ENCODE data around the gene RNF38.

DNA sequence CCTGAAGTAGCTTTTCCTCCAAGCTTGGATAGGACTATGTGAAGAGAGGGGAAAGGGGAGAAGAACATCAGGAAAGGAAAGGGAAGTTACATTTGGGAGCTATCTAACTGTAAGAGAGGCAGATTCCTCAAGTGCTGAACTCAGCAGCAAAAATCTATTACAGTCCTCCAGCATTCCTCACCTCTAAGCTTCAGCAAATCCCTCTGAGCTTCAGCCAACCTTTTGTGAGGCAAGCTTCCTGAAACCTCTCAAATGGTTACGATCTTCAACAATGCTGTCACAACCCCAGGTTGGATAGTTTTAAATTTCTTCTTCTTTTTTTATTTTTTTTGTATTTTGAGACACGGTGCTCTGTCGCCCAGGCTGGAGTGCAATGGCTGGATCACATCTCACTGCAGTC is 2.5 kb upstream of the RNF38 start:
- TF ChIP-seq, protein P1, sequence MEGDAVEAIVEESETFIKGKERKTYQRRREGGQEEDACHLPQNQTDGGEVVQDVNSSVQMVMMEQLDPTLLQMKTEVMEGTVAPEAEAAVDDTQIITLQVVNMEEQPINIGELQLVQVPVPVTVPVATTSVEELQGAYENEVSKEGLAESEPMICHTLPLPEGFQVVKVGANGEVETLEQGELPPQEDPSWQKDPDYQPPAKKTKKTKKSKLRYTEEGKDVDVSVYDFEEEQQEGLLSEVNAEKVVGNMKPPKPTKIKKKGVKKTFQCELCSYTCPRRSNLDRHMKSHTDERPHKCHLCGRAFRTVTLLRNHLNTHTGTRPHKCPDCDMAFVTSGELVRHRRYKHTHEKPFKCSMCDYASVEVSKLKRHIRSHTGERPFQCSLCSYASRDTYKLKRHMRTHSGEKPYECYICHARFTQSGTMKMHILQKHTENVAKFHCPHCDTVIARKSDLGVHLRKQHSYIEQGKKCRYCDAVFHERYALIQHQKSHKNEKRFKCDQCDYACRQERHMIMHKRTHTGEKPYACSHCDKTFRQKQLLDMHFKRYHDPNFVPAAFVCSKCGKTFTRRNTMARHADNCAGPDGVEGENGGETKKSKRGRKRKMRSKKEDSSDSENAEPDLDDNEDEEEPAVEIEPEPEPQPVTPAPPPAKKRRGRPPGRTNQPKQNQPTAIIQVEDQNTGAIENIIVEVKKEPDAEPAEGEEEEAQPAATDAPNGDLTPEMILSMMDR (conservative IDR thresholded peaks at IDR 0.05; ENCODE audit: low read depth in 2 of 2), result no peak
- no peak for TF ChIP-seq EZH2phosphoT487 (IDR thresholded peaks at IDR 0.05; ENCODE audit: unreplicated experiment)
- TF ChIP-seq, protein P2, sequence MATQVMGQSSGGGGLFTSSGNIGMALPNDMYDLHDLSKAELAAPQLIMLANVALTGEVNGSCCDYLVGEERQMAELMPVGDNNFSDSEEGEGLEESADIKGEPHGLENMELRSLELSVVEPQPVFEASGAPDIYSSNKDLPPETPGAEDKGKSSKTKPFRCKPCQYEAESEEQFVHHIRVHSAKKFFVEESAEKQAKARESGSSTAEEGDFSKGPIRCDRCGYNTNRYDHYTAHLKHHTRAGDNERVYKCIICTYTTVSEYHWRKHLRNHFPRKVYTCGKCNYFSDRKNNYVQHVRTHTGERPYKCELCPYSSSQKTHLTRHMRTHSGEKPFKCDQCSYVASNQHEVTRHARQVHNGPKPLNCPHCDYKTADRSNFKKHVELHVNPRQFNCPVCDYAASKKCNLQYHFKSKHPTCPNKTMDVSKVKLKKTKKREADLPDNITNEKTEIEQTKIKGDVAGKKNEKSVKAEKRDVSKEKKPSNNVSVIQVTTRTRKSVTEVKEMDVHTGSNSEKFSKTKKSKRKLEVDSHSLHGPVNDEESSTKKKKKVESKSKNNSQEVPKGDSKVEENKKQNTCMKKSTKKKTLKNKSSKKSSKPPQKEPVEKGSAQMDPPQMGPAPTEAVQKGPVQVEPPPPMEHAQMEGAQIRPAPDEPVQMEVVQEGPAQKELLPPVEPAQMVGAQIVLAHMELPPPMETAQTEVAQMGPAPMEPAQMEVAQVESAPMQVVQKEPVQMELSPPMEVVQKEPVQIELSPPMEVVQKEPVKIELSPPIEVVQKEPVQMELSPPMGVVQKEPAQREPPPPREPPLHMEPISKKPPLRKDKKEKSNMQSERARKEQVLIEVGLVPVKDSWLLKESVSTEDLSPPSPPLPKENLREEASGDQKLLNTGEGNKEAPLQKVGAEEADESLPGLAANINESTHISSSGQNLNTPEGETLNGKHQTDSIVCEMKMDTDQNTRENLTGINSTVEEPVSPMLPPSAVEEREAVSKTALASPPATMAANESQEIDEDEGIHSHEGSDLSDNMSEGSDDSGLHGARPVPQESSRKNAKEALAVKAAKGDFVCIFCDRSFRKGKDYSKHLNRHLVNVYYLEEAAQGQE (IDR thresholded peaks at IDR 0.05; ENCODE audit: unreplicated experiment), result no peak
- TF ChIP-seq POLR2AphosphoS5 (IDR thresholded peaks at IDR 0.05; ENCODE audit: low read depth), result no peak
- TF ChIP-seq EZH2 (IDR thresholded peaks at IDR 0.05; ENCODE audit: low read depth, unreplicated experiment), result no peak
- no peak for TF ChIP-seq JUNB (IDR thresholded peaks at IDR 0.05; ENCODE audit: unreplicated experiment)
- no peak for TF ChIP-seq STAT1 (IDR thresholded peaks at IDR 0.05; ENCODE audit: unreplicated experiment)
- no peak for TF ChIP-seq CREB1 (CRISPR knock-in tag; IDR thresholded peaks at IDR 0.05; ENCODE audit: low read depth)
- no peak for TF ChIP-seq ZNF114 (CRISPR knock-in tag; IDR thresholded peaks at IDR 0.05)

All from GM23338 (cell line).